Nephron (organoid): ENCODE data around the gene HPS1.

ENCODE experiments used
- H3K27ac Mint-ChIP-seq, 3 experiments: 2 replicates each; pipeline ENCODE4 v1.8.0; 2020; ENCODE audit warnings: mixed read lengths in 3 of 3, mild to moderate bottlenecking in 2 of 3, moderate library complexity in 1 of 3
- H3K27me3 Mint-ChIP-seq: 2 replicates; pipeline ENCODE4 v1.8.0; 2021; ENCODE audit warnings: low read depth, mild to moderate bottlenecking, moderate library complexity, mixed read lengths
- H3K36me3 Mint-ChIP-seq: 2 replicates; pipeline ENCODE4 v1.8.0; 2020; ENCODE audit warnings: low read depth, mixed read lengths
- H3K4me1 Mint-ChIP-seq: 2 replicates; pipeline ENCODE4 v1.8.0; 2020; ENCODE audit warnings: mixed read lengths
- H3K4me3 Mint-ChIP-seq, 3 experiments: 2 replicates each; pipeline ENCODE4 v1.8.0; 2020; ENCODE audit warnings: mild to moderate bottlenecking in 3 of 3, mixed read lengths in 3 of 3, moderate library complexity in 2 of 3
- H3K9me3 Mint-ChIP-seq: 2 replicates; pipeline ENCODE4 v1.8.0; 2020; ENCODE audit warnings: mixed read lengths
- CTCF ChIP-seq, 3 experiments: fragments of 200-600 bp; sonication (generic); IDR thresholded peaks; one replicate each; pipeline ENCODE4 v1.5.0; 2021; ENCODE audit warnings: antibody characterized with exemption in 3 of 3; ENCODE audit not compliant: unreplicated experiment in 3 of 3

HPS1 gene

GRCh38 chr10:98486421-98486820, 39.7 kb upstream of the HPS1 start:
- no peak overlapping the region for H3K27ac Mint-ChIP-seq
- peaks cover 3% of the 10 kb centered on the region for H3K27me3 Mint-ChIP-seq
- no peaks in the 10 kb centered on the region for H3K9me3 Mint-ChIP-seq
- no peaks in the 10 kb centered on the region for H3K36me3 Mint-ChIP-seq
- H3K4me3 Mint-ChIP-seq, result no peak overlapping the region
- H3K4me1 Mint-ChIP-seq, result peaks cover 20% of the 10 kb centered on the region
- TF ChIP-seq CTCF (IDR thresholded peaks at IDR 0.05; ENCODE audit: unreplicated experiment in 3 of 3), result no peak

GRCh38 chr10:98485959-98486358, 39.2 kb upstream of the HPS1 start:
- no peak for TF ChIP-seq CTCF (IDR thresholded peaks at IDR 0.05; ENCODE audit: unreplicated experiment in 3 of 3)
- Mint-ChIP-seq H3K36me3 (no peaks in the 10 kb centered on the region), H3K4me3 (no peak overlapping the region), H3K27me3 (peaks cover 3% of the 10 kb centered on the region), H3K9me3 (no peaks in the 10 kb centered on the region), H3K4me1 (peaks cover 24% of the 10 kb centered on the region), H3K27ac (no peak overlapping the region)

GRCh38 chr10:98483658-98484057, 36.9 kb upstream of the HPS1 start:
- no peak overlapping the region for H3K27ac Mint-ChIP-seq
- peaks cover 34% of the 10 kb centered on the region for H3K4me1 Mint-ChIP-seq
- no peaks in the 10 kb centered on the region for H3K36me3 Mint-ChIP-seq
- peaks cover 3% of the 10 kb centered on the region for H3K27me3 Mint-ChIP-seq
- no peak for TF ChIP-seq CTCF (IDR thresholded peaks at IDR 0.05; ENCODE audit: unreplicated experiment in 3 of 3)
- no peaks in the 10 kb centered on the region for H3K9me3 Mint-ChIP-seq
- no peak overlapping the region for H3K4me3 Mint-ChIP-seq

- Mint-ChIP-seq H3K4me1 (peaks cover 30% of the 10 kb centered on the region), H3K27me3 (peaks cover 3% of the 10 kb centered on the region), H3K27ac (peak overlapping the region; percentile 25 to 46 (median 43)), H3K4me3 (peak overlapping the region in 1 of 3 experiments; percentile 21), H3K36me3 (no peaks in the 10 kb centered on the region), H3K9me3 (no peaks in the 10 kb centered on the region)
- TF ChIP-seq CTCF (IDR thresholded peaks at IDR 0.05; ENCODE audit: unreplicated experiment in 3 of 3), result no peak
Observed at GRCh38 chr10:98482096-98482495, 35.4 kb upstream of the HPS1 start.

GRCh38 chr10:98481404-98481945, 34.7 kb upstream of the HPS1 start:
- TF ChIP-seq CTCF (IDR thresholded peaks at IDR 0.05; ENCODE audit: unreplicated experiment in 3 of 3), result no peak
- Mint-ChIP-seq H3K27ac (peak overlapping the region; percentile 25 to 46 (median 43)), H3K9me3 (no peaks in the 10 kb centered on the region), H3K27me3 (peaks cover 3% of the 10 kb centered on the region), H3K36me3 (no peaks in the 10 kb centered on the region), H3K4me1 (peaks cover 30% of the 10 kb centered on the region), H3K4me3 (peak overlapping the region in 1 of 3 experiments; percentile 21)

- Mint-ChIP-seq H3K4me3 (no peak overlapping the region), H3K36me3 (no peaks in the 10 kb centered on the region), H3K4me1 (peaks cover 32% of the 10 kb centered on the region), H3K9me3 (no peaks in the 10 kb centered on the region), H3K27me3 (peaks cover 3% of the 10 kb centered on the region), H3K27ac (no peak overlapping the region)
- TF ChIP-seq CTCF (IDR thresholded peaks at IDR 0.05; ENCODE audit: unreplicated experiment in 3 of 3), result no peak
Observed at GRCh38 chr10:98478430-98479222, 31.9 kb upstream of the HPS1 start.
